GM13976 (cell line): Measurements from ENCODE around the gene HDAC10.
A peak's percentile ranks its signal among the peaks of the same experiment; 100 is the strongest.

Source experiments
- DNase-seq: peaks from one replicate; pipeline ENCODE4 v3.0.0; 2012; ENCODE audit warnings: low spot score
- CTCF ChIP-seq: IDR thresholded peaks from 2 replicates; pipeline ENCODE4 v1.5.1; 2012; ENCODE audit warnings: borderline replicate concordance, mild to moderate bottlenecking; ENCODE audit not compliant: insufficient read depth; ENCODE audit errors: extremely low read depth, missing control alignments, control extremely low read depth
- in situ Hi-C: fragments of 300-500 bp; cut with MboI; formaldehyde crosslinking; loops from one replicate; pipeline ENCODE4 v1.12.0; 2022; ENCODE audit warnings: low sequenced_read_pairs, mixed read lengths, inconsistent platforms; ENCODE audit not compliant: unreplicated experiment

The HDAC10 gene

GRCh38 chr22:50250555-50251476 lies at the start of gene HDAC10:
HDAC10 (minus strand) TSS chr22:50251265; CDS start chr22:50251032, 233 bp downstream.
- peak; percentile 95 for DNase-seq
- in situ Hi-C loops: no loop called here
- no peak for TF ChIP-seq CTCF

DNA sequence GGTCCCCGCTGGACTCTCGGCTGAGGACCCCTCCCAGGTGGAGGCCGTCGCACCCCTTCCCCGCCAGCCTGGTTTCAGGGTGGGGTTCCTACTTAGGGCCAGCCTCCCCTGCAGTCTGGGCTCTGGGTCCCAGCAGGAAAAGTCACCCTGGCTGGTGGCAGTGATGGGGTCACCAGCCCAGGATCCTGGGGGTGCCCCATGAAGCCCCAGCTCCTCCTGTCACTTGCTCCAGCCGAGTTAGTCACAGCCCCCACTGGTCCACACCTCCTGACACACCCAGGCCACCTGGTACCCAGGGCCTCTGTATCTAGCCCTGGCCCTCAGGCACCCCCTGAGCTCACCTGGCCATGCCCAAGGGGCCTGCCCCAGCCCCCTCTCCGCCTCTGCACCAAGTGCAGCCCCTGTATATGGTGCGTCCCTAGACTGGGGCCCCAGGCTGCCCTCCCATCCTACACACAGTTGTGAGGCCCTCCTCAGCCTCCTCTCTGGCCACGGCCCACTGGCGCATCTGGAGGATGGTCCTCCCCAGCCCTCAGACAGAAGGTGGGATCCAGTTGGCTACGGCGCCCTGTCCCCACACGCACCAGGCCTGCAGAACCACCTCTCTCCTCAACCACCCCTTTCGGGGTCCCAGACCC lies 49.7 kb upstream of the HDAC10 start:
- DNase-seq: no peak
- in situ Hi-C loops: no loop called here
- TF ChIP-seq CTCF: no peak

DNA sequence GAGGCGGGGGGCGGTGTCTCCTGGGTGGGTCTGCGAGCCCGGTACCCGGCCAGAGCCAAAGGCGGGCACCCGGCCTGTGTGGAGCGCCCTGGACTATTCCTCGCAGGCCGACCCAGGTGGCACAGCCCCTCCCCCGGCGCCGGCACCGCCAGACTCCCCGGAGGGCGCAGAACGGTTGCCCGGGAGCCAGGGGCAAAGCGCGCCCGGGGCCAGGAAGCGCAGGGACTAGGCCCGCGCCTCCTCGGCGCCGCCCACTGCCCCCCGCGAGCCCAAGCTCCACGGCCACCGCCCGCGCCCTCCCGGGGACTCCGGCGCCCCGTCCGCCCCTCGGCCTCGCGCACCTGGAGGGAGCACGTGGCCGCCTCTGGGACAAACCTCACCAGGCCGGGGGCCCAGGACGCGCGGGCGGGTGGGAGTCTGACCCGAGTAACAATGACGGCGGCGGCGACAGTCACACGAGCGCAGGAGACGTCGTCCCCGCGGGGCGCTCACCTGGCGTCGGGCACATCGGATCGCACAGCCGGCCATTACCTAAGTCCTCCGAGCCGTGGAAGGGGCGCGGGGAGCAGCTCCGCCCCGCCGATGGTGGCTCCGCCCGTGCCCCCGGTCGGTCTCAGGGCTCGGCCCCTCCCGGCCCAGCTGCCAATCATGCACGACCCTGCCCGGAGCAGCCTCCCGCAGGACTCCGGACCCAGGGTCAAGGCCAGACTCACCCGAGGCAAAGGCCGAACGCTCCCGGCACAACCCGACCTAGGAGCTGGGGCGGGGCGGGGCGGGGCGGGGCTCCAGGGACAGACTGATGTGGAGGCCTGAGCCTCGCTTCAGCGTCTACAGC lies 48.9 kb upstream of the HDAC10 start:
- no peak for TF ChIP-seq CTCF
- in situ Hi-C loops: no loop called here
- no peak for DNase-seq

DNA sequence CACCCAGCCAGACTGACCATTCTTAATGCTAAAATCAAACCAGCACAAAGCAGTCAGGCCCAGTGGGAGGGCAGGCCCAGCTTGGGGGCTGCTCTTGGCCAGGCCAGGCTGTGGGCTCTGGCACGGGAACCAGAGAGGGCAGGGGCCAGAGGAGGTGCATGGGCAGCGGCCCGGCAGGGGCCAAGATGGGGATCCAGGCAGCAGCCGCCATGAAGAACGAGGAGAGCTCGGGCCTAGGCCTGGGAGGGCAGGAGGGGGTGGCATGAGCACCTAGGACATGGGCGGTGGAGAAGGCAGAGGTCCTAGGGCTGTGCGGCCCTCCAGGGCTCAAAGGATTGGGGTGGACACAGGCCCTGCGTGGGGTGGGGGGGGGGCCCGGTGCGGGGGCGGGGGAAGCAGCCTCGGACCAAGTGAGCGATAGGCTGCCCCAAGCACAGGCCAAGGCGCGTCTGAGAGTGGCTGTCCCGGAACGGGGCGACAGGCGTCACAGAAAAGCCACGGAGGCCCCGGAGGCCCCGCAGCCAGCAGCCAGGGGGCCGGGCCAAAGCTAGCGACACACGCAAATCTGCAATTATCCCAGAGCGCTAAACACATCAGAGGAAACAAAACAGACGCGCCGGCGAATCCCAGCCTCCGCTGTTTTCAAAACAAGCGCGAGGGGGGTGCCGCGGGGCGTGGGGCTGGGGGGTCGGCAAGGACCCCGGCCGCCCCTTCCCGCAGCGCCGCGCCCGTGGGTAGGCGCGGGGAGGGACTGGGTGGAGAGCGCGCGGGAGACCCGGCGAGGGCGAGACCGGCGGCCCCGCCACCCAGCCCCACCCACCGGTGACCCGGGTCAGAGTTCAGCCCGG lies 48.1 kb upstream of the HDAC10 start:
- no peak for DNase-seq
- in situ Hi-C loops: no loop called here
- no peak for TF ChIP-seq CTCF

- TF ChIP-seq CTCF: no peak
- in situ Hi-C loops: no loop called here
- no peak for DNase-seq
Measured at GRCh38 chr22:50298266-50298637, 47.2 kb upstream of the HDAC10 start.

DNA sequence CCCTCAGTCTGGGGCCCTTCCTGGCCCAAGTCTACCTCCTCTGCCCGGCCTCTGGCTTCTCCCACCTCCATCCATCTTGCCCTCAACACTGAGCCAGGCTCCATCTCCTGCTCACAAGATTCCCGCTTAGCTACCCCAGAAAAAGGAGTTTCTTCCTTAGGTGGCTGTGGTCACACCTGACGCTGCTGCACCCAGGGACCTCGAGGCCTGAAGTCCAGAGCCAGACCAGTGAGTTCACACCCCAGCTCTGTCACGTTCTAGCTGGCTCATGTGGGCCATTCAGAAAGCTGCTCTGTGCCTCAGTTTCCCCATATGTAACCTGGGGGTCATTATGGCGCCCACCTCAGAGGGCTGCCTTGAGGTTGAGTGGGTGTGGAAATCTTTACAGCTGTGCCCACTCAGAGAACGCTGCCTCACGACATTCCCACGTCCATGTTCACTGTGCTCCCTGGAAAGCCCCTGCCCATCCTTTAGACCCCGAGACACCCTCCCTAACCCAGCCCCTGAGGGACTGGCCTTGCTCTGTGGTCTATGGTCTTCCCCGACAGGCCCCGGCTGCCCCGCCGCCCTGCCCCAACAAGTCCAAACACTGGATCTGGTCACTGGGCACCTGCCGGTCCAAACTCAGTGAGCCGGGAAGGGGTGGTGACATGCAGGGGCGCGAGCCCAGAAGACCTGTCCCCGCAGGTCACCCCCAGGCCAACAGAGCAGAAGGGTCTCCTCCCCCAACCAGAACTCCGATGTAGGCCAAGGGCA lies 46.6 kb upstream of the HDAC10 start:
- in situ Hi-C loops: no loop called here
- DNase-seq: no peak
- no peak for TF ChIP-seq CTCF
